Sigmoid colon (tissue), 4 donors: ENCODE data around the gene TNIK.

Experiments used
- EP300 ChIP-seq, 4 donors: sonication (generic); formaldehyde crosslinking; IDR thresholded peaks; one replicate each; pipeline ENCODE4 v1.6.1; 2017; ENCODE audit warnings: antibody characterized with exemption in 4 of 4
- POLR2A ChIP-seq, 2 donors: fragments of 450-650 bp; IDR thresholded peaks; one replicate each; pipeline ENCODE4 v1.6.1; 2016; ENCODE audit warnings: antibody characterized with exemption in 2 of 2, mild to moderate bottlenecking in 2 of 2, moderate library complexity in 2 of 2
- POLR2AphosphoS5 ChIP-seq, 4 donors: sonication (generic); formaldehyde crosslinking; IDR thresholded peaks; one replicate each; pipeline ENCODE4 v1.6.1; 2017; ENCODE audit warnings: antibody characterized with exemption in 4 of 4
- TF ChIP-seq, protein P1 (sequence below), 4 experiments: fragments of 450-650 bp in 3 of 4; fragments of 200-600 bp in 1 of 4; IDR thresholded peaks; one replicate each; pipeline ENCODE4 v1.5.1; 2016 to 2019; ENCODE audit warnings: antibody characterized with exemption in 4 of 4, mild to moderate bottlenecking in 3 of 4, moderate library complexity in 2 of 4

DNA sequence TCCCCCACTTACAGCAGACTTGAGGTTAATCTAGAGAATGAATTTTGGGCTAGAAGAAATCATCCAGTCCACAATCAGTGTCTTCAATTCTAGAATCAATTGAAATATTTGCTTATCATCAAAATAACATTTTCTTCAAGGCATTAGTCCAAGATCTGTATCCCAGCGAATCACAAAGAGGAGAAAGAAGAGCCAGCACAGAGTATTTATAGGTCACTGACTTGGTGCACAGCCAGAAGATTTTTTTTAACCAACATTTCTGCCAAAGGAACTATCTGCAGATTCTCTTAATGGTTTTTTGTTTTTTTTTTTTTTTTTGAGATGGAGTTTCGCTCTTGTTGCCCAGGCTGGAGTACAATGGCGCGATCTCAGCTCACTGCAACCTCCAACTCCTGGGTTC lies 178.2 kb downstream of the TNIK start:
- TF ChIP-seq, protein P1, sequence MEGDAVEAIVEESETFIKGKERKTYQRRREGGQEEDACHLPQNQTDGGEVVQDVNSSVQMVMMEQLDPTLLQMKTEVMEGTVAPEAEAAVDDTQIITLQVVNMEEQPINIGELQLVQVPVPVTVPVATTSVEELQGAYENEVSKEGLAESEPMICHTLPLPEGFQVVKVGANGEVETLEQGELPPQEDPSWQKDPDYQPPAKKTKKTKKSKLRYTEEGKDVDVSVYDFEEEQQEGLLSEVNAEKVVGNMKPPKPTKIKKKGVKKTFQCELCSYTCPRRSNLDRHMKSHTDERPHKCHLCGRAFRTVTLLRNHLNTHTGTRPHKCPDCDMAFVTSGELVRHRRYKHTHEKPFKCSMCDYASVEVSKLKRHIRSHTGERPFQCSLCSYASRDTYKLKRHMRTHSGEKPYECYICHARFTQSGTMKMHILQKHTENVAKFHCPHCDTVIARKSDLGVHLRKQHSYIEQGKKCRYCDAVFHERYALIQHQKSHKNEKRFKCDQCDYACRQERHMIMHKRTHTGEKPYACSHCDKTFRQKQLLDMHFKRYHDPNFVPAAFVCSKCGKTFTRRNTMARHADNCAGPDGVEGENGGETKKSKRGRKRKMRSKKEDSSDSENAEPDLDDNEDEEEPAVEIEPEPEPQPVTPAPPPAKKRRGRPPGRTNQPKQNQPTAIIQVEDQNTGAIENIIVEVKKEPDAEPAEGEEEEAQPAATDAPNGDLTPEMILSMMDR (IDR thresholded peaks at IDR 0.05): no peak
- TF ChIP-seq EP300 (IDR thresholded peaks at IDR 0.05) (no peak), POLR2A (IDR thresholded peaks at IDR 0.05) (no peak), POLR2AphosphoS5 (IDR thresholded peaks at IDR 0.05) (peak in 2 of 4 donors; percentile 42 to 46)
